Neural cell (in vitro differentiated cells): ENCODE data around the gene SLC13A5. TPM values are rescaled to one million over a fixed set of nuclear protein-coding genes. Genes with fewer than 3 reads are reported as not detected.
"Not testable (repeated sequence)": the region's sequence is repeated elsewhere in the genome, so short reads cannot be mapped to it uniquely, and the experiment has no call there.

ENCODE experiments used
- H2AFZ ChIP-seq: fragments of 200-600, 300-800 bp; sonication (generic), shearing (Covaris generic); 2 replicates; pipeline ENCODE4 v1.6.0; 2014; ENCODE audit warnings: low read depth, mild to moderate bottlenecking, antibody characterized with exemption, low read length, moderate library complexity
- H3F3A ChIP-seq: fragments of 200-600 bp; shearing (Covaris generic); 2 replicates; pipeline ENCODE4 v1.6.1; 2016; ENCODE audit warnings: mild to moderate bottlenecking, moderate library complexity, mixed read lengths, antibody characterized with exemption, low read length; ENCODE audit not compliant: insufficient read depth, poor library complexity, severe bottlenecking
- H3K27ac ChIP-seq: fragments of 200-600, 300-800 bp; sonication (generic), shearing (Covaris generic); 2 replicates; pipeline ENCODE4 v1.5.1; 2014; ENCODE audit warnings: mild to moderate bottlenecking, low read length, moderate library complexity
- H3K27me3 ChIP-seq: fragments of 300-800, 200-600 bp; sonication (generic), shearing (Covaris generic); 2 replicates; pipeline ENCODE4 v1.6.0; 2014; ENCODE audit warnings: mild to moderate bottlenecking, low read depth, low read length, moderate library complexity; ENCODE audit not compliant: insufficient read depth
- H3K36me3 ChIP-seq: fragments of 300-800, 200-600 bp; sonication (generic), shearing (Covaris generic); 2 replicates; pipeline ENCODE4 v1.5.1; 2014; ENCODE audit warnings: mild to moderate bottlenecking, antibody characterized with exemption, low read length, moderate library complexity; ENCODE audit not compliant: insufficient read depth
- H3K4me2 ChIP-seq: fragments of 300-800, 200-600 bp; sonication (generic), shearing (Covaris generic); 2 replicates; pipeline ENCODE4 v1.6.0; 2014; ENCODE audit warnings: mild to moderate bottlenecking, low read length
- H3K4me3 ChIP-seq: fragments of 300-800, 200-600 bp; sonication (generic), shearing (Covaris generic); 2 replicates; pipeline ENCODE4 v1.5.1; 2014; ENCODE audit warnings: mild to moderate bottlenecking, low read length, moderate library complexity
- H3K79me2 ChIP-seq: fragments of 200-600 bp; shearing (Covaris generic); replicated peaks from 2 replicates; pipeline ENCODE4 v1.6.0; 2014; ENCODE audit warnings: mild to moderate bottlenecking, low read length, moderate library complexity; ENCODE audit not compliant: insufficient read depth
- H3K9ac ChIP-seq: fragments of 300-800, 200-600 bp; sonication (generic), shearing (Covaris generic); 2 replicates; pipeline ENCODE4 v1.6.1; 2016; ENCODE audit warnings: mild to moderate bottlenecking, low read length, mixed read lengths
- H3K9me2 ChIP-seq: fragments of 200-600 bp; shearing (Covaris generic); 2 replicates; pipeline ENCODE4 v1.6.1; 2016; ENCODE audit warnings: mild to moderate bottlenecking, low read length, mixed read lengths; ENCODE audit not compliant: insufficient read depth
- H3K9me3 ChIP-seq: fragments of 200-600, 300-800 bp; sonication (generic), shearing (Covaris generic); 2 replicates; pipeline ENCODE4 v1.6.1; 2016; ENCODE audit warnings: mild to moderate bottlenecking, mixed run types, low read length, moderate library complexity, mixed read lengths
- H4K20me1 ChIP-seq: fragments of 200-600 bp; shearing (Covaris generic); 2 replicates; pipeline ENCODE4 v1.6.1; 2016; ENCODE audit warnings: mild to moderate bottlenecking, mixed run types; ENCODE audit not compliant: insufficient read depth
- EP300 ChIP-seq: fragments of 450-650 bp; conservative IDR thresholded peaks from 2 replicates; pipeline ENCODE4 v1.6.1; 2014; ENCODE audit warnings: antibody characterized with exemption, mild to moderate bottlenecking, moderate library complexity; ENCODE audit not compliant: poor library complexity, severe bottlenecking
- EZH2 ChIP-seq: fragments of 200-600, 300-800 bp; shearing (Covaris generic), sonication (generic); IDR thresholded peaks from 2 replicates; pipeline ENCODE4 v1.6.1; 2014; ENCODE audit warnings: antibody characterized with exemption, low read length, borderline replicate concordance, mild to moderate bottlenecking; ENCODE audit not compliant: insufficient read depth, poor library complexity, severe bottlenecking
- MXI1 ChIP-seq: fragments of 450-650 bp; conservative IDR thresholded peaks from 2 replicates; pipeline ENCODE4 v1.6.1; 2014; ENCODE audit warnings: antibody characterized with exemption, mild to moderate bottlenecking; ENCODE audit not compliant: poor library complexity, severe bottlenecking
- POLR2AphosphoS5 ChIP-seq: IDR thresholded peaks from 2 replicates; pipeline ENCODE4 v1.6.1; 2012
- RAD21 ChIP-seq: fragments of 450-650 bp; conservative IDR thresholded peaks from 2 replicates; pipeline ENCODE4 v1.6.1; 2014; ENCODE audit warnings: antibody characterized with exemption, mild to moderate bottlenecking, moderate library complexity
- SMC3 ChIP-seq: fragments of 450-650 bp; conservative IDR thresholded peaks from 2 replicates; pipeline ENCODE4 v1.6.1; 2014; ENCODE audit warnings: antibody characterized with exemption, mild to moderate bottlenecking, moderate library complexity; ENCODE audit not compliant: poor library complexity
- TAF1 ChIP-seq: IDR thresholded peaks from 2 replicates; pipeline ENCODE4 v1.6.1; 2012; ENCODE audit warnings: low read depth
- polyA plus RNA-seq: library from polyadenylated mRNA; depleted of rRNA; stranded (reverse); fragments of >200 nt; gene quantifications from 2 replicates; pipeline ENCODE4 v1.2.3, GENCODE V29; 2014
- TF ChIP-seq, protein P1 (sequence below): fragments of 450-650 bp; IDR thresholded peaks from 2 replicates; pipeline ENCODE4 v1.5.1; 2014; ENCODE audit warnings: antibody characterized with exemption, mild to moderate bottlenecking, moderate library complexity; ENCODE audit not compliant: poor library complexity, severe bottlenecking
- TF ChIP-seq, protein P2 (sequence below): IDR thresholded peaks from 2 replicates; pipeline ENCODE4 v1.6.1; 2012; ENCODE audit warnings: borderline replicate concordance

Gene SLC13A5
- polyA plus RNA-seq, 1 donor from 2014 or later, result not detected

DNA sequence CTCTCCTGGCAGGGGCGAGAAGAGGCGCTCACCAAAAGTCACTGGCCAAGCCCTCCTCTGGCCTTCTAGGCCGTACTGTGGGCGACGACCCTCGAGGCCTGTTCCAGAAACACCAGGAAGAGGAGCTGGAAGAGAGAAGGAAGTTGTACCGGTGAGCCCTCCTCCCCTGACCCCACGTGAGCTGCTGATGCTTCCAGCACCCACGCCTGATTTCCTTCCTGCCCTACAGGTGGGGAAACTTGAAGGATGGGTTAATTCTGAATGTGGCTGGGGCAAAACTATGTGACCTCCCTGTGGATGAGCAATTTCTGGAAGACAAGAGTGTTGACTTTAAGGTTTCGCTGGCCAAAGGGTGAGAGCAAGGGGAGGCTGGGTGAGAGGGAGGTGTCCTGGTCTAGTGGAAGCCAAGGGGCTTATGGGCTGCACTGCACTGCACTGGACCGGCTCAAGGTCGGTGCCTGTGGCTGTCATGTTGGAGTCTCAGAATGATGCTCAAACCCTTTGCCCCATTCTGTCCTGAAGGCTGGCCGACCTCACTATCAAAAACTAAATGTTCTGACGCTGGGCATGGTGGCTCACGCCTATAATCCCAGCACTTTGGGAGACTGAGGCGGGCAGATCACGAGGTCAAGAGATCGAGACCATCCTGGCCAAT lies 55.4 kb downstream of the SLC13A5 start:
- Histone ChIP-seq H3K36me3 (no peaks in the 10 kb centered on the region), H2AFZ (no peak overlapping the region), H3F3A (no peaks in the 10 kb centered on the region), H3K27me3 (peaks cover 38% of the 10 kb centered on the region), H3K9me3 (no peaks in the 10 kb centered on the region), H3K4me3 (peak overlapping the region; percentile 60), H3K9ac (peak overlapping the region; percentile 42), H3K27ac (no peak overlapping the region), H3K4me2 (no peak overlapping the region), H3K79me2 (no peaks in the 10 kb centered on the region), H3K9me2 (no peaks in the 10 kb centered on the region), H4K20me1 (no peaks in the 10 kb centered on the region)
- TF ChIP-seq EP300 (no peak), EZH2 (no peak), TAF1 (no peak), MXI1 (no peak), SMC3 (no peak), POLR2AphosphoS5 (no peak), RAD21 (no peak)
- TF ChIP-seq, protein P1, sequence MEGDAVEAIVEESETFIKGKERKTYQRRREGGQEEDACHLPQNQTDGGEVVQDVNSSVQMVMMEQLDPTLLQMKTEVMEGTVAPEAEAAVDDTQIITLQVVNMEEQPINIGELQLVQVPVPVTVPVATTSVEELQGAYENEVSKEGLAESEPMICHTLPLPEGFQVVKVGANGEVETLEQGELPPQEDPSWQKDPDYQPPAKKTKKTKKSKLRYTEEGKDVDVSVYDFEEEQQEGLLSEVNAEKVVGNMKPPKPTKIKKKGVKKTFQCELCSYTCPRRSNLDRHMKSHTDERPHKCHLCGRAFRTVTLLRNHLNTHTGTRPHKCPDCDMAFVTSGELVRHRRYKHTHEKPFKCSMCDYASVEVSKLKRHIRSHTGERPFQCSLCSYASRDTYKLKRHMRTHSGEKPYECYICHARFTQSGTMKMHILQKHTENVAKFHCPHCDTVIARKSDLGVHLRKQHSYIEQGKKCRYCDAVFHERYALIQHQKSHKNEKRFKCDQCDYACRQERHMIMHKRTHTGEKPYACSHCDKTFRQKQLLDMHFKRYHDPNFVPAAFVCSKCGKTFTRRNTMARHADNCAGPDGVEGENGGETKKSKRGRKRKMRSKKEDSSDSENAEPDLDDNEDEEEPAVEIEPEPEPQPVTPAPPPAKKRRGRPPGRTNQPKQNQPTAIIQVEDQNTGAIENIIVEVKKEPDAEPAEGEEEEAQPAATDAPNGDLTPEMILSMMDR, result no peak
- TF ChIP-seq, protein P2, sequence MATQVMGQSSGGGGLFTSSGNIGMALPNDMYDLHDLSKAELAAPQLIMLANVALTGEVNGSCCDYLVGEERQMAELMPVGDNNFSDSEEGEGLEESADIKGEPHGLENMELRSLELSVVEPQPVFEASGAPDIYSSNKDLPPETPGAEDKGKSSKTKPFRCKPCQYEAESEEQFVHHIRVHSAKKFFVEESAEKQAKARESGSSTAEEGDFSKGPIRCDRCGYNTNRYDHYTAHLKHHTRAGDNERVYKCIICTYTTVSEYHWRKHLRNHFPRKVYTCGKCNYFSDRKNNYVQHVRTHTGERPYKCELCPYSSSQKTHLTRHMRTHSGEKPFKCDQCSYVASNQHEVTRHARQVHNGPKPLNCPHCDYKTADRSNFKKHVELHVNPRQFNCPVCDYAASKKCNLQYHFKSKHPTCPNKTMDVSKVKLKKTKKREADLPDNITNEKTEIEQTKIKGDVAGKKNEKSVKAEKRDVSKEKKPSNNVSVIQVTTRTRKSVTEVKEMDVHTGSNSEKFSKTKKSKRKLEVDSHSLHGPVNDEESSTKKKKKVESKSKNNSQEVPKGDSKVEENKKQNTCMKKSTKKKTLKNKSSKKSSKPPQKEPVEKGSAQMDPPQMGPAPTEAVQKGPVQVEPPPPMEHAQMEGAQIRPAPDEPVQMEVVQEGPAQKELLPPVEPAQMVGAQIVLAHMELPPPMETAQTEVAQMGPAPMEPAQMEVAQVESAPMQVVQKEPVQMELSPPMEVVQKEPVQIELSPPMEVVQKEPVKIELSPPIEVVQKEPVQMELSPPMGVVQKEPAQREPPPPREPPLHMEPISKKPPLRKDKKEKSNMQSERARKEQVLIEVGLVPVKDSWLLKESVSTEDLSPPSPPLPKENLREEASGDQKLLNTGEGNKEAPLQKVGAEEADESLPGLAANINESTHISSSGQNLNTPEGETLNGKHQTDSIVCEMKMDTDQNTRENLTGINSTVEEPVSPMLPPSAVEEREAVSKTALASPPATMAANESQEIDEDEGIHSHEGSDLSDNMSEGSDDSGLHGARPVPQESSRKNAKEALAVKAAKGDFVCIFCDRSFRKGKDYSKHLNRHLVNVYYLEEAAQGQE, result no peak

DNA sequence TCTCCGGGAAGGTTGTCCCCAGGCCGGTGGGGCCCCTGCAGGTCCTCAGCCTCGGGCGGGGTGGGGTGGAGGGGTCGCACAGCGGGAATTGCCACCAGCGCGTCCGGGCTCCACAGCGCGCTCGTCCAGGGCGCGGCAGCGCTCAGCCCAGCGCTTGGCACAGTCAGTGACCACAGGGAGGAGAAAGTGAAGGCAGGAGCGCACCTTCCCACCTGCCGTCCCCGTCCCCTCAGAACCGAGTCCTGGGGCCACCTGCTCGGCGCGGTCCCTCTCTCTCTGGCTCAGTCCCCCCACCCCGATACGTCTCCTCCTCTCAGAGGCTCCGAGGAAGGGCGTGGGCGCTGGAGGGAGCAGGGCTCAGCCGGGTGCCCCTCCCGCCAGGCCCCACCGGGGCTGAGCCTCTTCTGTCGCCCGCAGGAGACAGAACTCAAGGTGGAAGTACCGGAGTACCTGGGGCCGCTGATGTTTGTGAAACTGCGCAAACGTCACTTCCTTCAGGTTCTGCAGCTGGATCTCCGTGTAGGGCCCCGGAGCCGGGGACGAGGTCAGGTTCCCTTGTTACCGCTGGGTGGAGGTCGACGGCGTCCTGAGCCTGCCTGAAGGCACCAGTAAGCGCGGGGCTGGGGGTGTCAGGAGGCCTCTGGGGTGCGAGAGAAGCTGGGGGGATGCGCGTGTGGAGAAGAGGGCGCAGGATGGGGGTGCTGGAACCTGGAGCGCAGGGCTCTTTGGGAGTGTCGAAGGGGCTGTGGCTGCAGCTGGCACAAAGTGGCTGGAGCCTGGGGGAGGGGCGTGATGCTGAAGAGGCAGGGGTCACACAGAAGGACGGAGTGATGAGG lies 56.2 kb downstream of the SLC13A5 start:
- not testable (repeated sequence) for H2AFZ ChIP-seq, H3K79me2 ChIP-seq, H3F3A ChIP-seq, H3K9me3 ChIP-seq, H4K20me1 ChIP-seq, H3K9me2 ChIP-seq, H3K27ac ChIP-seq, H3K36me3 ChIP-seq, H3K4me2 ChIP-seq
- Histone ChIP-seq H3K9ac (peak overlapping the region; percentile 42), H3K27me3 (peaks cover 38% of the 10 kb centered on the region), H3K4me3 (peak overlapping the region; percentile 60)
- TF ChIP-seq, protein P1, result peak; percentile 16

DNA sequence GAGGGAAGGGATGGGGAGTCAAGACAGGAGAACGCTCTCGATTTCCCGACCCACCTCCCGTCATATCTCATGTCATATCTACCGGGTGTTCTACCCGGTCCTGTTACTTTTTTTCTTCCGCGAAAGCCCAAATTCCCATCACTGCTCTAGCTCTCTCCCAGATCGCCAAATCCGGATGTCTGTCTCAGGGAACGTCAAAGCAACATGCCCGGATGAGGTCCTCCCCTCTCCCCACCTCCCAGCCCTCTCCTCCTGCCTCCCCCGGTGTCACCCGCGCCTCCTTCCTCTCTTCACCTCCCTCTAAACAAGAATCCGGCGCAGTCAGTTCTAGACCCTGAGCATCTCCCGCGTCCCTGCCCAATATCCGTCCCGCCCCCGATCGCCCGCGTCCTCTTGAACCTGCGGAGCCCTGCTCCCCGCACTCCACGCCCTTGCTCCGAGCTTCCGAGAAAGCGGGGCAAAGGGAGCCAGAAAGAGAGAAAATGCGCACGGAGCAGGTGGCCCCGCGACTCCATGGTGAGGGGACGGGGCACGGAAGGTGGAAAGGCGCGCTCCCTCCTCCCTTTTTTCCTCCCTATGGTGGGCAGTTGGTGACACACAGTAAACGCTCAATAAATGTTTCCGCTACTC lies 57.3 kb downstream of the SLC13A5 start:
- Histone ChIP-seq H3K9ac (peak overlapping the region; percentile 16), H3K4me3 (peak overlapping the region; percentile 71), H3K27me3 (peaks cover 38% of the 10 kb centered on the region)
- not testable (repeated sequence) for H3K27ac ChIP-seq, H3K36me3 ChIP-seq, H3K9me3 ChIP-seq, H3K9me2 ChIP-seq, H3F3A ChIP-seq, H3K4me2 ChIP-seq, H2AFZ ChIP-seq, H3K79me2 ChIP-seq, H4K20me1 ChIP-seq
